NCI-H510A (cell line): ENCODE results near the gene TSHZ2.
A peak's percentile ranks its signal among the peaks of the same experiment; 100 is the strongest.

Source experiments
- DNase-seq: peaks from one replicate; lab custom pipeline; 2025; lab: John Stamatoyannopoulos, UW

Gene TSHZ2

GRCh38 chr20:53069132-53069531 is 97.0 kb downstream of the TSHZ2 start:
- DNase-seq: no peak

DNA sequence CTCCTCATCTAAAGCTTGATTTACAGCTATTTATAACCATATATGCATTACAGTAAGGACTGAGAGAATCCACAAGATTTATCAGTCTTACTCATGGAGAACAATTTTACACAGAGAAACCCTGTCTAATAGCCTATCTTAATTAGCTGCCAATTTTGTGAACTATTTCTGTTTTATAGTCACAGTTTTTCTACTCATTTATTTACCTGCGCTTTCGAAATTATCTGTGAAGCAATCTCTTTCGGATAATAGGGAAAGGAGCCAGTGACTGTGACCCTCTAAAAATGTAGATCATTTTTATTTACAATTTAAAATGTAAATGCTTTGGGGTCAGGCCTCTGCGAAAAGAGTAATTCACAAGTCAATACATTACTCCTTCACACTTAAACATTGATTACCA is 98.1 kb downstream of the TSHZ2 start:
- DNase-seq: no peak

DNA sequence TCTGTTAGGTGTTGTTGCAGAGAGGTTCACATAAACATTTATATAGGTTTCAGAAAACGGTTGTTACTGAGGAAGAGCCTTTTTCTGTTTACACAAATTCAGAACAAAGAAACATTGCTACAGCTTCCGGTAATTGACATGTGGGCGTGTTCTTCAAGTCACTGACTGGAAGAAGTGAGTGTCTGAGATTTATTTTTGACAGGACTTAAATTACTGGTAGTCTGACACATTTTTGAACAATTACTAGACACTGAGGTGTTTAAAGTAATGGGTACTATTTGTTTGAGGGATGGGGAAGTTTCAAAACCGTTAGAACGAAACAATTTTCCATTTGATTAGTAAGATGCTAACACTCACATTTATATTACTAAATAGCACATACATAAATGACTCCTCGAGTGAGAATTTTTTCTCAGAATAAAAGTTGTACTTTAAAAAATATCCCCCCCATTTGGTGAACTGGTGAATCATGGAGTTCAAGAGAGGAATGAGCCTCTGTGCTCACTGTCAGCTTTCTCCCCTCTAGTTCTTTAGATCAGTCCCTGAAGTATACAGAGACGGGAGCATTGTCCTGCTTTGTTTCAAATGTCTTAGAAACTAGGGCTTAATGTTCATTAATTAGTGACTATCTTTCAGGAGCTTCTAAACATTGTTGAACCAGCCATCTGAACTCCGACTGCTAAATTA is 98.7 kb downstream of the TSHZ2 start:
- DNase-seq: no peak

DNA sequence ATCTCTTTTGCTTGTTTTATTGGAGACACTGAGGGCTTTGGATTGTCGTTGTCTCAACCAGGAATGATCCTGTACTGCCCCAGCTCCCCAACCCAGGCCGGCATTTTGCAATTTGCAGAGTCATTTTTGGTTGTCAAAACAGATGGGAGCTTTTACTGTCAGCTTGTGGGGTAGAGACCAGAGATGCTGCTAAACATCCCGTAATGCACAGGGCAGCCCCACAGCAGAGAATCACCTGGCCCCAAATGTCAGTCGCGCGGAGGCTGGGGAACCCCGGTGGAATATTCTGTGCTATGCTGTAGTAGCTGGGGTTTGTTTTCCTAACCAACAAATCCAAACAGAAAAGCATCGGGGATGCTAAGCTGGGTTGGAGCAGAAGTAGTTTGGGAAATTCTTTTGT is 99.7 kb downstream of the TSHZ2 start:
- no peak for DNase-seq

DNA sequence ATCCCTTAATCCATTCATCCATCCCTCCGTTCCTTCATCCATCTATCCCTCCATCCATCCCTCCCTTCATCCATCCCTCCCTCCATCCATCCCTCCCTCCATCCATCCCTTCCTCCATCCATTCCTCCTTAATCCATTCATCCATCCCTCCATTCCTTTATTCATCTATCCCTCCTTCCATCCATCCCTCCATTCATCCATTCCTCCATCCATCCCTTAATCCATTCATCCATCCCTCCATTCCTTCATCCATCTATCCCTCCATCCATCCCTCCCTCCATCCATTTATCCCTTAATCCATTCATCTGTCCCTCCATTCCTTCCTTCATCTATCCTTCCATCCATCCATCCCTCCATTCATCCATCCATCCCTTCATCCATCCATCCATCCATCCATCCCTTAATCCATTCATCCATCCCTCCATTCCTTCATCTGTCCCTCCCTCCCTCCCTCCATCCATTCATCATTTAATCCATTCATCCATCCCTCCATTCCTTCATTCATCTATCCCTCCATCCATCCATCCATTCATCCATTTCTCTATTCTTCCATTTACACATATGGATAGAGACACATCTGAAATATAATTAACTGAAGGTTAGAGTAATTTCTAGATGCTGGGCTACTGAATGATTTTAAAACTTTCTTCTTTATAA is 100.9 kb downstream of the TSHZ2 start:
- DNase-seq: no peak

DNA sequence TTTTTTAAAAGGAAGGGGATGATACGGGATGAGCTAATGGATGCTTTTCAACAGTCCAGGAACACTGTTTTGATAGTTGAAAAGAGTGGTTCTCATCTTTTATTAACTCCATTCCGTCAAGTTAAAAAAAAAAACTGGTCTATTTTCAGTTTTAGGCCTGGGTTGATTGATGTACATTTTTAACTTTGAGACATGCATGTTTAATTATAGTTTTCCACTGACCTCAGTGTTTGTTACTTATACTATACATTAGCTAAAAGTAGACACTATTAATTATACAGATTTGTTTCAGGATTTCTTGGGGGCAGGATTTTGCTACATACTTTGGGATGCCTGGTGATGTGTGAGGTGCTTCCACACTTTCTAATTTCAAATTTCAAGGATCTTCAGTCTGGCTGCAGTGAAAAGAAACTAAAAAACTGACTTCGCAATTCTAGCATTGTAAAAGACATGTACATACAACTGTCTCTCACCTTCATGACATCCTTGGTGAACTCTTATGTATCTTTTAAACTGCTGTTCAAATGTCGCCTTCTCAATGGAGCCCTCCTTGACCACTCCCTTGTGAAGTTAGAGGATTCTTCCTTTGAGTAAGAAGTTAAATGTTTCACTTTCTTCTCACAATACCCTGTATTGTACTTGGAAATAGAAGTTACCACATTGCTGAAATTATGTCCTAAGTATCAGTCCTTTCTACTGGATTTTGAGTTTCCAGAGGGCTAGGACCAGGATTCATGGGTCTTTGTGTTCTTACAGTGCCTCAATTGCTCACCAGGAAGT is 101.7 kb downstream of the TSHZ2 start:
- no peak for DNase-seq

DNA sequence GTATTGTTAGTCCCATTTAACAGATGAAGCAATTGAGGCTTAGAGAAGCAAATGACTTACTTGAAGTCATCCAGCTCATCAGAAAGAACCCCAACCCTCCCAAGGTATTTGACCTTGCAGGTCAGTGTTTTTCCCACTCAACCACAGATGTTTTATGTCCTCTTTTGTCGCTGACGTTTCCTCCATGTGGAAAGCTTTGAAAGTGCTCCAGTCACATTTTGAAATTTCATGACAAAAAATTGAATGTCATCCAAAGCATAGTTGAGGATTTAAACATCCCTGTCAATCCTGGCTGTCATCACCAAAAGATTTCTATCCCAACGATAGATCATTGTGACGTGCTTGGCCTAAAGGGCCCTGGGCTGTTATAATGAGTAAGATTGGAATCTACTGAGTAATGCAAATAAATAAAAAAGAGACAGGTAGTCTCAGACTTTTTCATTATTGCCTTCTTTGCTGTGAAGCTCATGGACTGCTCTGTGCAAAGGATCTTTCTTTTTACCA is 102.7 kb downstream of the TSHZ2 start:
- DNase-seq: no peak

GRCh38 chr20:53076668-53077067 is 104.5 kb downstream of the TSHZ2 start:
- DNase-seq: no peak

DNA sequence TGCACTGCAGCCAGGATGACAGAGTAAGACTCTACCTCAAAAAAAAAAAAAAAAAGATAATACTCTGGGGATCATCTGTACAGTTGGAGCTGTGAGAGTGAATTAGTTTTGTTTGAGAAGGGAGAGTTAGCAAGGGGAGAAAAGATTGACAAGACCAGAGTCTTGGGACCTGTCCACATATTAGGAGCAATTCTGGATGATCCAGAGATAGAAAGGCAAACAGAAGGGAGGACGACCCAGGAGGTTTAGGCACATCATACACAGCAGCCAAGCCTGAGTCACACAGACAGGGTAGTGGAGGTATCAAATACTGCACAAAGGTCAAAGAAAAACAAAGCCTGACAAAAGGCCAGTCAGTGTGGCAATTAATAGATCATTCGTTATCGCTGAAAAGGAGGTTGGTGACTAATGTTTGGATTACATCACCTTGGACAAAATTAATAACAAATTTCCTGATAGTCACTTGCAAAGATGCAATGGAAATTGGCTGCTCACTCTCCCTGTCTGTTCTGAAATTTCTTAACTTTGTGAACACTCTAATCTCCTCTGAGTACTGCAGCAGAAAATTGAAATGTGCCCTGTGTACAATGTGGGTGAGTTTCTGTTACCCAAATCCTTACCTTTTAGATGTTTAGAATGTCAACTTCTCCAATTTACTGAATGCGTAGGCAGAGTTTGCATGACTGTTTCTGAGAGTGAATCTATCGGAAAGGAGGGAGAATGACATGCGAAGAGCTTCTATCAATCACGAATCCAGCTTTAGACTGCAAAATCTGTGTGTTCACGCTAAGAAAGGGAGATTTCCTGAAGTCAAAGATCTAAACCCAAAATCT is 105.4 kb downstream of the TSHZ2 start:
- DNase-seq: no peak

GRCh38 chr20:53078761-53079160 is 106.6 kb downstream of the TSHZ2 start:
- DNase-seq: no peak

DNA sequence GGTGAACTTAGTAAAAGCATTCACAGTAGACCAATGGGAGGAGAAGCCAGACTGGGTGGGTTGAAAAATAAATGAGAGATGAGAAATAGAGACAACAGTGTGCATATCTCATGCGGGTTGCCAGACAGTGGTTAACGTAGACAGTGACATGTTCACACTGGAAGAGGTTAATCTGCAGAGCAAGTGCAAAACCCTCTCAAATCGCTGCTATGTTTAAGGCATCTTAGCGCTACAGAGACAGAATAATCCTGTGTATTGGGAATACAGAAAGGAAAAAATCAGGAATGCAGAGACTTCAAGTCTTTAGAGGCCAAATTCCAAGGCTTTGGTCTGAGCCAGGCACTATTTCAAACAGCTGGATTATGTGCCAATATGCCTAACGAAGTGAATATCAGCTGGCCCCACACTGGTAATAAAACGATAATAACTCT is 107.1 kb downstream of the TSHZ2 start:
- DNase-seq: no peak

DNA sequence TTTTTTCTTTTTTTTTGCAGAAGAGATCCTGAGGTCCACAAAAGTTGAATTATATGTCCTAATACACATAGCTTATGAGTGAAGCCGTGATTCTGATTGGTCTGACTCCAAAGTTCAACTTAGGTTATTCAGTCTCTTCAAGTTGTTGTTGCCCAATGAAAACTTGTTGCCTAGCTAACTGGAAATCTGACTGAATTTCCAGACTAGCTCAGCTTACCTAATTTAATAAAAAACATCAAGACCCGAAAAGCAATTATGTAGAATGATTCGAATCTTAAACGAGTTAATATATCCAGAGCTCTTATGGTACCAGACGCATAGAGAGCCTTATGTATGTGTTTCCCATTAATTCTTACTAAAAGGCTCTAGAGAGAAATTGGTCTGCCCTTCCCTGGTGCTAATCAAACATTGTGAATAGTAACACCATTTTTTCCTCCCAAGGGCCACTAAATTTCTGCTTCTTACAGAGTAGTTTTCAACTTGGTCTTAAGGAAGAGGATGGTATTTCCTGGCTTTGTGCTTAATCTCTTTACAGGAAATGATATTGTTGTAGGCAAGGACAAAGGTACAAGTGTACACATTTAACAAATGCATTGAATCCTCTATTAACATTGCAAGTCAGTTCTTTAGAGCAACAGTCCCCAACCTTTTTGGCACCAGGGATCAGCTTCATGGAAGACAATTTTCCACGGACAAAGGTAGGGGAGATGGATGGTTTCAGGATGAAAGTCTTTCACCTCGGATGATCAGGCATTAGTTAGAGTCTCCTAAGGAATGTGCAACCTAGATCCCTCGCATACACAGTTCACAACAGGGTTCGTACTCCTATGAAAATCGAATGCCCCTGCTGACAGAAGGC is 107.9 kb downstream of the TSHZ2 start:
- no peak for DNase-seq

GRCh38 chr20:53080687-53080962 is 108.5 kb downstream of the TSHZ2 start:
- DNase-seq: no peak

GRCh38 chr20:53080969-53081871 is 109.1 kb downstream of the TSHZ2 start:
- DNase-seq: peak; percentile 13

- DNase-seq: no peak
Observed at GRCh38 chr20:53081916-53082863, 110.0 kb downstream of the TSHZ2 start.

GRCh38 chr20:53083411-53083810 is 111.3 kb downstream of the TSHZ2 start:
- DNase-seq: no peak

DNA sequence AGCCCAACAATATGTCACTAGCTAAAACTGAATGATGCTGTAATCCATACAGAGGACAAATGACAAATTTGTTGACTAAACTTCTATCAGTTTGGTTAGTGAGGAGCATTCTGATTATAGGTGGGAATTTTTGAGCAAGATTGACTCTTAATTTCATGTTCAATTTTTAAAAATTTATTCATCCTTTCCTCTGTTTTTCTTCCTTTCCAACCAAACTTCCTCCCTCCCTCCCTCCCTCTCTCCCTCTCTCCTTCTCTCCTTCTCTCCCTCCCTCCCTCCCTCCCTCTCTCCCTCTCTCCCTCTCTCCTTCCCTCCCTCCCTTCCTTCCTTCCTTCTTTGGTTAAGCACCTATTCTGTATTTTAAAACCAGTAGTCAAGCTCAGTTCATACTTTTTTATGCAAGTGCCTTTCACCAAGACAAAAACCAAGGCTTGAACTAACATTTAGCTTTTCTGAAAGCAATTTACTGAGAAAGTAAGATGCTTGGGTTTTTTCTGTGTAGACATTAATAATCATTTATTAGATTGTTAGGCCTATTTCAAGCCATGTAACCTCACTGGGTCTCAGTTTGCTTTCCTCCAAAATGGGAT is 112.3 kb downstream of the TSHZ2 start:
- DNase-seq: no peak

GRCh38 chr20:53085720-53086119 is 113.6 kb downstream of the TSHZ2 start:
- DNase-seq: no peak
